C4-2B (cell line): ENCODE measurements around the gene OTOA.

ENCODE experiments used
- H3K27ac ChIP-seq: fragments of 450-650 bp; 2 replicates; pipeline ENCODE4 v1.5.1; 2017
- CTCF ChIP-seq: fragments of 450-650 bp; conservative IDR thresholded peaks from 2 replicates; pipeline ENCODE4 v1.5.1; 2017; ENCODE audit warnings: mild to moderate bottlenecking
- ZFX ChIP-seq: fragments of 450-650 bp; IDR thresholded peaks from 2 replicates; pipeline ENCODE4 v1.6.1; 2017

OTOA gene

DNA sequence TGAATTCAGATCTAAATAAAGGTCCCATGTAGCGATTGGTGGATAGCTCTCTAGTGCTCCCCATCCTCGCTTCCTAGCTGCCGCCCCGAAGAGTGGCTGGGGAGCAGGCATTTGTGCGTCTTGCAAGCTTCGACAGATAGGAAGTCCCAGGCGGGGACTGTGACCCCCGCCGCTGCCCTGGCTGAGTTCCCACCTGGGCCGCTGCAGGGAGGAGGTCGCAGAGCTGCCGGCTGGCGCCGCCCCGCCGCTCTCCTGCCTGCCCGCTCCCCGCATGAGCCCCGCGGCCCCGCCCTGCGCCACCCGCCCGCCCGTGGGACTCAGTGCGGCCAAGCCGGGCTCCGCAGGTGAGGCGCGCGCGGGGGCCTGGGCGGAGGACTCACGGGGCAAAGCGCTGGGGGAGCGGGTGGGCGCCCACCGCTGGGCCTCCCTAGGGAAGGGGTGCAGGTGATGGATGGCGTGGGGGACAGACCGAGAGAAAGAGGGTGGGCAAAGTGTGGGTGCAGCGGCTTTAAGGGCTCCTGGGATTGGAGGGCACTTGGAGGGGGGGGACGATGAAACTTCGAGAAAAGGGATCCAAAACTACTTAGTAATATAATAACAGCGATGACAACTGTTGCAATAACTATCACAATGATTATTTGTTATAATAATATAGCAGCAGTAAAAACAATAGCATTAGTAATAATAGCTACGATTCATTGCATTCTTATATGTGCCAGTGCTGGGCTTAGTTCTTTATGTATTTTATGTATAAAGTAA lies at the start of gene OTOA:
TSS of gene OTOA (plus strand) at position 80 of the 759 bp plus-strand sequence. CDS start 14,547 bp downstream, outside the sequence.
- TF ChIP-seq ZFX (no peak), CTCF (no peak)
- H3K27ac ChIP-seq, result no peak within 1 kb of the TSS

GRCh38 chr16:21614896-21615295 lies 48.9 kb upstream of the OTOA start:
- TF ChIP-seq ZFX, result no peak
- peak; percentile 25 for TF ChIP-seq CTCF
- no peak overlapping the region for H3K27ac ChIP-seq

DNA sequence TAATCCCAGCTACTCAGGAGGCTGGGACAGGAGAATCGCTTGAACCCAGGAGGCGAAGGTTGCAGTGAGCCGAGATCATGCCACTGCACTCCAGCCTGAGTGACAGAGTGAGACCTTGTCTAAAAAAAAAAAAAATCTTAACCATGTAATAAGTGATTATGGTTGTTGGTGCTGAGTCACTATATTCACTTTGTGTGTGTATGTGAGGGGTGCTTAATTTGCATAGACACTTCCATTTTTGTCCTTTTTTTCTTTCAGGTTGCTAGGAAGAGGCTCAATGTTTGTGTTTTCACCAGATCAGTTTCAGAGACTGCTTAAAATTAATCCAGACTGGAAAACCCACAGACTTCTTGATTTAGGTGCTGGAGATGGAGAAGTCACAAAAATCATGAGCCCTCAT lies 46.2 kb upstream of the OTOA start:
- TF ChIP-seq CTCF, result no peak
- no peak for TF ChIP-seq ZFX
- H3K27ac ChIP-seq, result no peak overlapping the region

DNA sequence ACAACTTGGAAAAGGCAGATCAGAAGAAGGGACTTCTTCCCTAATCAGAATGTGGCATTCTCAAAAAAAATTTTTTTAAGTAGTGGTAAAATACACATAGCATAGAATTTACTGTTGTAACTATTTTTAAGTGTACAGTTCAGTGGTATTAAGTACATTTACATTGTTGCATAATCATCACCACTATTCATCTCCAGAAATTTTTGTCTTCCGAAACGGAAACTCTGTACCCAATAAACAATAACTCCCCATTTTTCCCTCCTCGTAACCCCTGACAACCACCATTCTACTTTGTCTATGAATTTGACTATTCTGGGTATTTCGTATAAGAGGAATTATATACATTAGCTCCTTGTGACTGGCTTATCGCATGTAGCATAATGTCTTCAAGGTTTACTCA lies 45.5 kb upstream of the OTOA start:
- H3K27ac ChIP-seq, result no peak overlapping the region
- TF ChIP-seq CTCF (no peak), ZFX (no peak)

- H3K27ac ChIP-seq, result no peak overlapping the region
- TF ChIP-seq CTCF, result no peak
- no peak for TF ChIP-seq ZFX
These were observed 43.9 kb upstream of the OTOA start for GRCh38 chr16:21619765-21620425.

DNA sequence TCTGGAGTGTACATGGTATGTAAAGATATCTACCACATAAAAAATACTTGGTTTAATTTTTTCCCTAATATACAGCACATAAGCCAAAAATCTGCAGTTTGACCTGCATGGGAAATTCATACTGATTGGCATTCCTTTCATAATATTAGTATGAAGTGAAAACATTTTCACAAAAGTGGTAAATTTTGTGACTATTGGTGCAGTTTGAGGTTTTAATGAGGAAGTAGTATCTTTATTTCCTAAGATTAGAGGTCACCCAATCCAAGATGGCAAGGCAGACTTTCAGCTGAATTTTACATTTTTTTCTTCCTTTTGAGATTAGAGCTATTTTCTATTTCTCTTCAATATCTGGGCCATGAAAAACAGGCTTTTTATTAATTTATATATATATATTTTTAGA lies 43.2 kb upstream of the OTOA start:
- no peak overlapping the region for H3K27ac ChIP-seq
- TF ChIP-seq CTCF (no peak), ZFX (no peak)

GRCh38 chr16:21622545-21622944 lies 41.2 kb upstream of the OTOA start:
- no peak for TF ChIP-seq CTCF
- no peak overlapping the region for H3K27ac ChIP-seq
